ENCODE measurements around the gene LRFN4. TPM values are rescaled to one million over a fixed set of nuclear protein-coding genes. Genes with fewer than 3 reads are reported as not detected.

Gene LRFN4
- total and polyA plus RNA-seq, 10 of the 15 experiments (the other 5 are each of a cell fraction or from before 2014, with no cell fraction given) = 0.03 to 43.8 (median 4.9) TPM

- TF ChIP-seq SKIL (IDR thresholded peaks at IDR 0.05; ENCODE audit: low read depth, poor library complexity, severe bottlenecking) (peak; percentile 69), CREB1 (IDR thresholded peaks at IDR 0.05; ENCODE audit: low read depth) (peak; percentile 62), FOXM1 (IDR thresholded peaks at IDR 0.05; ENCODE audit: low read depth, low read length) (peak; percentile 86), POU2F2 (IDR thresholded peaks at IDR 0.05; ENCODE audit: borderline replicate concordance, low read depth, low read length) (peak; percentile 59; the same call in 1 of the 3 replicates), NFIC (IDR thresholded peaks at IDR 0.05; ENCODE audit: low read depth, low read length) (peak; percentile 84; the same call in 1 of the 2 replicates), TCF3 (IDR thresholded peaks at IDR 0.05; ENCODE audit: borderline replicate concordance, insufficient read depth, low read depth, low read length) (peak; percentile 98), FOS (IDR thresholded peaks at IDR 0.05; ENCODE audit: borderline replicate concordance, extremely low read depth, insufficient read length) (no peak), YBX1 (IDR thresholded peaks at IDR 0.05) (no peak), ZBTB33 (IDR thresholded peaks at IDR 0.05) (peak; percentile 7; the same call in 1 of the 2 replicates), NFXL1 (IDR thresholded peaks at IDR 0.05; ENCODE audit: borderline replicate concordance) (no peak), GABPA (IDR thresholded peaks at IDR 0.05; ENCODE audit: low read depth) (peak; percentile 59; the same call in 1 of the 2 replicates), ZBED1 (IDR thresholded peaks at IDR 0.05; ENCODE audit: borderline replicate concordance) (peak; percentile 74; the same call in 1 of the 2 replicates), PAX5 (IDR thresholded peaks at IDR 0.05; ENCODE audit: borderline replicate concordance, low read depth, low read length) (peak; percentile 92; the same call in 1 of the 2 replicates), PML (IDR thresholded peaks at IDR 0.05; ENCODE audit: low read length) (0 out of 2 replicates have a peak, but pooled peaks have one; percentile 49), SPI1 (IDR thresholded peaks at IDR 0.05; ENCODE audit: borderline replicate concordance, insufficient read depth, low read depth, low read length) (peak; percentile 36; the same call in 1 of the 2 replicates), NR2F1 (conservative IDR thresholded peaks at IDR 0.05) (peak; percentile 46), SUZ12 (IDR thresholded peaks at IDR 0.05; ENCODE audit: unreplicated experiment) (no peak), HDAC2 (IDR thresholded peaks at IDR 0.05) (no peak), KDM1A (IDR thresholded peaks at IDR 0.05; ENCODE audit: borderline replicate concordance) (no peak), IRF4 (IDR thresholded peaks at IDR 0.05; ENCODE audit: low read depth, low read length) (peak; percentile 100), MEF2B (IDR thresholded peaks at IDR 0.05; ENCODE audit: partially characterized antibody, poor library complexity, severe bottlenecking) (peak; percentile 57), MEF2A (IDR thresholded peaks at IDR 0.05; ENCODE audit: insufficient read depth, low read depth, low read length) (peak; percentile 69; the same call in 1 of the 2 replicates), CTCF (IDR thresholded peaks at IDR 0.05 in 2 of 3, conservative IDR thresholded peaks at IDR 0.05 in 1 of 3; ENCODE audit: control insufficient read depth in 2 of 3, extremely low read depth in 1 of 3, insufficient read depth in 1 of 3, low read depth in 3 of 3, low read length in 3 of 3) (0 out of 6 replicates have a peak, but pooled peaks of 1 of the 3 experiments have one; percentile 8)
Observed at GRCh38 chr11:66891851-66892660, 35.2 kb downstream of the LRFN4 start (continued).
